GM18867 (cell line): ENCODE data around the gene LIG3.
"Not testable (repeated sequence)": the region's sequence is repeated elsewhere in the genome, so short reads cannot be mapped to it uniquely, and the experiment has no call there.

ENCODE experiments used
- ATAC-seq: cut with Tn5 transposase; IDR thresholded peaks from one replicate; pipeline ENCODE4 v1.9.1; 2021; ENCODE audit warnings: mild to moderate bottlenecking, moderate library complexity; ENCODE audit not compliant: unreplicated experiment

Gene LIG3

DNA sequence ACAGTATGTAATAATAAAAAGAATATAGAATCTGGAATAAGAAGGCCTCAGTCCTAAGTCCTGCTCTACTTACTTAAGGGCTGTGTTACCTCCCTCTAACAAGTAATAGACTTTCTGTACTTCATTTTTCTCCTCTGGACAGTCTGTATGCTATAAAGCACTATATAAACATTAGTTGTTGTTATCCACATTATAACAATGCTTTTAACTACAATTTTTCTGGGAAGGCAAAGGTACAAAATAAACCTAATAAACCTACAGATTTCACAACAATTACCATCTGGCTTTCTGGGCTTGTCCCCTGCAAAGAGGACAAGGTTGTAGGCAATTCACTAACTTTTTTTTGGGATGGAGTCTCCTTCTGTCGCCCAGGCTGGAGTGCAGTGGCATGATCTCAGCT is 50.5 kb downstream of the LIG3 start:
- no peak for ATAC-seq

DNA sequence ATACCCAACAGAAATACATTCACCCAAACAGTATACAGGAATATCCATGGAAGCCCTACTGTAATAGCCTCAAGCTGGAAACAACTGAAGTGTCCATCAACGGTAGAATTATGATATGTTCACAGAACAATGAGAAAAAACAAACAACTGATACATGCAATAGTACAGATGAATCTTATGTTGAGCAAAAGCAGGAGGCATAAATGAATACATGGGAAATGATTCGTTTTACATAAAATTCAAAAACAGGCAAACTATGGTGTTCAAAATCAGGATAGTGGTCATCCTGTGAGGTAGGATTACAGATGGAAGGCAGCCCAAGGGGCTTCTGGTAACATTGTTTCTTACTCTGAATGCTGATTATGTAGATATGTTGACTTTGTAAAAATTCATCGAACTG is 58.1 kb downstream of the LIG3 start:
- no peak for ATAC-seq

DNA sequence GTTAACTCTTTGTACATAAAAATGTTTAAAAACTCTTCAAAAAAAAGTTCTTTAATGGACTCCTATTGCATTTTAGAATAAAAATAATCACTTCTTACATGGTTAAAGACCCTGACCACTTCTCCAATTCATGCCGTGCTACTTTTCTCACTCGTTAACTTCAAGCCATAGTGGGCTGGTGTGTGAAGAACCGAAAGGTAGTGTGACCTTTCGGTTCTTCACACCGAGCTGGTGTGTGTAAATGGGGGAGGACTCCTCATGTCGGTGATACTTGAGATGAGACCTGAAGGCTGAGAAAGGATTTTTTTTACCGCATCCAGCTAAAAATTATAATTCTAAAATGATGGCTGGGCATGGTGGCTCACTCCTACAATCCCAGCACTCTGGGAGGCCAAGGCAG is 61.1 kb downstream of the LIG3 start:
- ATAC-seq = peak; percentile 83

DNA sequence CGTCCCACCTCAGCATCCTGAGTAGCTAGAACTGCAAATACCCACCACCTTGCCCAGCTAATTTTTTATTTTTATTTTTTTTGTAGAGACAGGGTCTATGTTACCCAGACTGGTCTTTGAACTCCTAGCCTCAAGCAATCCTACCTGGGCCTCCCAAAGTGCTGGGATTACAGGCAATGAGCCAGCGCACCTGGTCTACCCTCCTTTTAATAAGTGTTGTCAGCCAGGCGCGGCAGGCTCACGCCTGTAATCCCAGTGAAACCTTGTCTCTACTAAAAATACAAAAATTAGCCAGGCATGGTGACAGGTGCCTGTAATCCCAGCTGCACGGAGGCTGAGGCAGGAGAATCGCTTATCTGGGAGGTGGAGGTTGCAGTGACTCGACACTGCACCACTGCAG is 63.9 kb downstream of the LIG3 start:
- no peak for ATAC-seq

DNA sequence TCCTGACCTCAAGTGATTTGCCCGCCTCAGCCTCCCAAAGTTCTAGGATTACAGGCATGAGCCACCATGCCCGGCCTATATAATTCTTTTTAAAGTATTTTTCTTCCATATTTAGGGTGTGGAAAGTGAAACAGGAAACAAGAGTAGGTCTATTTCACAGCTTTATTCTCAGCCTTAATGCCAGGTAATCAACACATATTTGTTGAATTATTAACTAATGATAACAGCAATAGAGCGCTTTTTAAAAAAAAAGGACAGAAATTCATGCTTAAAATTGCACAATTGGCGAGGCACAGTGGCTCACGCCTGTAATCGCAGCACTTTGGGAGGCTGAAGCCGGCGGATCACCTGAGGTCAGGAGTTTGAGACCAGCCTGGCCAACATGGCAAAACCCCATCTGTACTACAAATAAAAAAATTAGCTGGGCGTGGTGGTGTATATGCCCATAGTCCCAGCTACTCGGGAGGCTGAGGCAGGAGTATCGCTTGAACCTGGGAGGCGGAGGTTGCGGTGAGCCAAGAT is 65.2 kb downstream of the LIG3 start:
- ATAC-seq = not testable (repeated sequence)

DNA sequence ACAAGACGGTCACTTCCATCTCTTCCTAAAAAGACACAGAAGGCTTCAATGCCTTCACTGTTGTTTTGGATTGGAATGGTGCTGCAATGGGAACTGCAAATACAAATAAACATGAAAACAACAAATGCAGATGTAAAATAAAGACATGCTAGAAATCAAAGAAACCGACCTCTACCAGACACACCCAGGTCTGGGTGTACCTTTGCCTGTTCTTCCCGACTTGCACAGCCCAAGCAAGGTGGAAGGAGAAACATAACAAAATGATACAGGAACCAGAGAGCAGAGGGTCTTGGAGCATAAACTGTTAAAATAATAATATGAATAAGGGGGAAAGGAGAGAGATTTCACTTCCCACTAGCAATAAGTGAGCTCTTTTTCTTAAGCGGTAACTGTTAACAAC is 65.9 kb downstream of the LIG3 start:
- ATAC-seq = no peak

DNA sequence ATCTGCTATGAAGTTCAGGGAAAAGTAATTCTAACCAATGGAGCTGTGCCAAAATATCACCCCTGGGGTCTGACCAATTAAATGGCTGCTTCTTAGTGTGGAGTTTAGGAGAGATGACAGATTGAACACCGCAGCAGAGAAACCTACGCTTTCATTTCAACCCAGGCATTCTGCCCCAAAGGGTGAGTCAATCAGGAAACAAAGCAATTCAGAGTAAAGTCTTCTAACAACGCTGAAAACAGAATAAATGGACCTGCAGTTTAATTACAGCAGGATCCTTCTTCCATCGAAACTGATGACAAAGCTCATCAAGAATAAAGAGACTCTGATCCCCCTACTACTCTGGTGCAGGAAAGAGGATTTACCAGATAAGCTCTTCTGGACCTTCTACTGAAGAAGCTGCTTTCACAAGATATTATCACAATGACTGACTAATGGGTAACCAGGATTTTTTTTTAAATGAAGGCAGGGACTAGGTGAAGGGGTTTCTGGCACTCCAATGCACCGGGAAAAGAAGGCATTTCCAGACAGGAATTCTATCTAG is 66.5 kb downstream of the LIG3 start:
- peak; percentile 72 for ATAC-seq

DNA sequence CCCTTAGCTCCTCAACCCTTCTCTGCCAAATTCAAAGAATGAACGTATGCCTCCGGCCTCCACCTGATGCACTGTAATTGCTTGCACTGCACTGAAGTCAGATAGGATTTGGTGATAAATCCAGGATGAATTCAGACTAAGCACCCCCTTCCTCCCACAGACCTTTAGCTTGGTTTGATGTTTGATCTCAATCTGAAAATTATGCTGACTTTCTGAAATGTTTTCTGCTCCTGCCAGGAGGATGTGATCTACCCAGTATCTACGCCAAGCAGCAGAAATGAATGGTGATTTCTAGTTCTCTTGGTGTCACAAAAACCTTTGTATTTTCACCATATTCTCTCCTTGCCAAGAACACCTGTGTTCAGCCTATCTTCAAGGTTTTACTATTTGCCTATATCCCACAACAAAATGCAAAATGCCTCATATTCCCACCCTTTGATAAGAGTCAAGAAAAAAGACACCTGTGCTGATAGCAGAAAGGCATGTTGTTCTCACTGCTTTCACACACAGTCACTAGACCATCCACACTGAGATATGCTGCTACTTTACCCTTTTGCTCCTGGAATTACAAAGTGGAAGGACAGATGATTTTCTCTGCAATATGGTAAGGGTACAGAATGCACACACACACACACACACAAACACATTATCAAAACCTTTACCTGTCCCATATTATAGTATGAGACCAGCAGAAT is 68.5 kb downstream of the LIG3 start:
- no peak for ATAC-seq

DNA sequence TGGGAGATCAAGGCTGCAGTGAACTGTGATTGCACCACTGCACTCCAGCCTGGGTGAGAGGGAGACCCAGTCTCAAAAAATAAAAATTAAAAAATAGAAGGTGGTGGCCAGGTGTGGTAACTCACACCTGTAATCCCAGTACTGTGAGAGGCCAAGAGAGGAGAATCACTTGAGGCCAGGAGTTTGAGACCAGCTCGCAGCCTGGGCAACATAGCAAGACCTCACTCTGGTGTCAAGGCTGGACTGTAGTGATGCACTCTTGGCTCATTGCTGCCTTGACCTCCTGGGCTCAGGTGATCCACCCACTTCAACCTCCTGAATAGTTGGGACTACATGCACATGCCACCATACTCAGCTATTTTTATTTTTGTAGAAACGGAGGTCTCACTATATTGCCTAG is 69.9 kb downstream of the LIG3 start:
- no peak for ATAC-seq

DNA sequence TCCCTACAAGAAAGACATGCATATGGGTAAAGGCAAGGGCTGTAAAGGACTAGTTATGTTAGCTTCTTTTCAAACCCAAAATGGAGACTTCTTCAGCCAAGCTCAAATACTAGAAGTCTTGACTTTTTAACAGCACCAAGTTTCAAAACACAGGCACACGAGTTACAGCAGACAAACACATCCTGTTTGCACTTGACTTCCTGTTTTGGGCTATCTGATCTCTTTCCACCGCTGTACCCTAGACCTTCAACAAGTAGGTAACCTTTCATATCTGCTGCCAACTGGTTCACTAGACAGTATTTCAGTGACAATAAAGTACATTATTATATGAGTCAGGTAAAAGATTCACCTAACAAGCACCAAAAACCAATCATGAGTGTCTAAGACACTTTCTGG is 70.9 kb downstream of the LIG3 start:
- peak; percentile 61 for ATAC-seq

DNA sequence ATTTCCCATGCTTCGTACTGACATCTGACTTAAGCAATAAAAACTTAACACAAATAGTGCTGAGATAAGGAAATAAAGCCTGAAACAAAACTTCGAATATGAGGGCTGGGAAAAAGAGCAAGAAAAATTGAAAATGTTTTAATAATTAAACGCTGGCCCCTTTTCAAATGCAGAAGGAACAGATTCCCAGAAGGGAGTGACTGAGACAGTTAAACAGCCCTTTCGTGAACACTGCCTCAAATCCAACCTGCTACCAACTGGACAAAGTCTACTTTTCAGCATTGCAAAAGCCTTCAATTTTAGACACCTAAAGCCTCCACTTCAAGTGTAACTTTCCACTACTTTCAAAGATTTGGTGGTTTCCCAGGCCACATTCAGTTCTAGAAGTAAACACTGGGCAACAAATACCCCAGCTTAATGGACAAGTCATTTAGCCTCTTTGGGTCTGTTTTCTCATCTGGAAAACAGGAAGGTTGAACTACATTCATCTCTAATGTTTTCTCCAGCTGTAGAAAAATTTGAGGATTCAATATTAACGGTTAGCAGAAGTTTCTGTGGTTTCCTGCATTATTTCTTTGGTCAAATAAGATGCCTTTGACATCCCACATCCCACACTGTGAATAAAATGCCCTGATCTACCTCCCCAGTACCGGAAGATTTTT is 71.4 kb downstream of the LIG3 start:
- ATAC-seq = no peak

DNA sequence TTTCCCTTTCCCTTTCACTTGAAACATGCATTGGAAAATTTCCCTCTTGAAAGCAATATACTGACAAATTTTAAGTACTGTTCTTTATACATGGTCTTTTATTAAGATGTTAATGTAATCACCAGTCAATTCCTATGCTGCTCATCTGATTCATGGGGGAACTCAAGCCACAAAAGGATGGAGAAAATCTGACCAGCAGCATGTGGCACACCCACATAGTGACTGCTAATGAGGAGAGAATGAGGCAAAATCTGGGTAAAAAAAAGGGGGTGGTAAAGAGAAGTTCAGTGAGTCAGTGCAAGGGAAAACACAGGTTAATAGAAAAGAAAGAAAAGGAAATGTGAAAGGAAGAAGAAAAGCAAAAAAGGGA is 71.9 kb downstream of the LIG3 start:
- ATAC-seq = no peak

DNA sequence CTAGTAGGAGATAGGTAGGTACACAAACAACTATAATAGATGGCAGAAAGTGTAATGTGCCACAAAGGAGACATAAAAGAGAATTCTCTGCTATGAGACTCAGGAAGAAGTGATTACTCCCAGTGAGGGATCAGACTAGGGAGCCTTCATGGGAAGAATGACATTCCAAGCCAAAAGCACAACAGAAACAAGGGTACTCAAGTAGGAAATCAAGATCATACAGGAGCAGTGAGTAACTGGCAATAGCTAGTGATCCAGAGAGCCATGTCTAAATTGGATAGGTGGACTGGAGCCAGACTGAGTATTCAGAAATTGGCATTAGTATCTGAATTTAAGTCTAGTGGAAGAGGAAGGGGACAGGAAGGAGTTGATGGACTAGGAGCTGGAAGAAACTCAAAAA is 72.5 kb downstream of the LIG3 start:
- no peak for ATAC-seq

DNA sequence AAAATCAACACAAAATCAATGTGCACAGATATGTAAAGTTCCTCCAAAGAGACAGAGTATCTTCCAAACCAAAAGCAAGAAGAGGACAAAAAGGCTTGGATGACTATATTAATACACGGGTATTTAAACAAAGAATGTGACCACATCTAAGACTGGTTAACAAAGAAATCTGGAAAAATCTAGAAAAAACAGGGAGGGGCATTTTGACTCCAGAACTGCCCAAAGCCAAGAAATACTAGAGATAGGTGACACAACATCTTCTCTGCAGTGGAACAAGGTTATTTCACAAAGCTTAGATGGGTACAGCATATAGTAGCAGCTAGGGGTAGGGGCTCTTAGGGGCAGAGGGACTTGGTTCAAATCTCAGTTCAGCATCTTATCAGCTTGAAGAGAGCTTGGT is 72.9 kb downstream of the LIG3 start:
- no peak for ATAC-seq

DNA sequence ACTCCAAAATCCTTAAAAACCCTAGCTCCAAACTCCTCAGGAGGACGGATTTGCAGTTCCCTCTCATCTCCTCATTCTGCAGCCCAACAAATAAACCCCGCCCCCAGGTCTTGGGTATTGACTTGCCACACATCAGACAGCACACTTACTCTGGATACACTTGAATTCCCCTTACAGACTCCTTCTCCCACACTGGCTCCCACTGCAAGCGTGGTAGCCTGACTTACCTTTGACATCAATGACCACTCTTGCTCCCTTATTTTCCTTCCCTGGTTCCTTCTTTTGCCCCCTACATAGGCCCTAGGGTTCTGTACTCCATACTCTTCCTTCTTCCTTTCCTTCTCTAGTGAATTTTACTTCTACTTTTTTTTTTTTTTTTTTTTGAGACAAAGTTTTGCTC is 75.7 kb downstream of the LIG3 start:
- ATAC-seq = no peak

DNA sequence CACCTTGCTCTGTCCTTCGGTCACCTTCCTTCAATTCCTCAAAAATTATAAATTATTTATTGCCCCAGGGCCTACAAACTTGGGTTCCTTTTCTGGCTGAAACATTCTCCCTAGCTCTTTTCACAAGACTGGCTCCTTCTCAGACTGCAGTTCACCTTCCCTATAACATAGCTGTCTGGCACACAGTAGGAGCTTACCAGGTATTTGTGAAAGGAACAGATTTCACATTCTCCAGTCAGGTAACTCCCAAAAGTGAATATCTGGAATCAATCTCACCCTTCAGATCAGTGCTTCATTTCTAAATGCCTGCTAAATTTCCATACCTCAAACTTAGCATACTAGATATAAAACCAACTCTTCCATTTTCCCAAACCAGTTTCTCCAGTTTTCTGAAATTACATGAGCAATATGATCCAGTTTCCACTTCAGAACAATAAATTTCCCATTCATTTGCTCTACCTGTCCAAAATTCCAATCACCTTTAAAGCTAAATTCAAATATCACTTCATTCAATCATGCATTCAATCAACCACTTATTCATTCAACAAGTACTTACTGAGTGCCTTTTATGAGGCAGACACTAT is 77.1 kb downstream of the LIG3 start:
- ATAC-seq = no peak
